Liver (tissue), 9 donors: ENCODE data around the gene ERCC6L. TPM values are rescaled to one million over a fixed set of nuclear protein-coding genes. Genes with fewer than 3 reads are reported as not detected.

Experiments used
- DNase-seq: peaks from one replicate; pipeline ENCODE4 v3.0.0-alpha.2; 2017; ENCODE audit warnings: low spot score
- H3K27ac ChIP-seq, 2 donors: one replicate each; pipeline ENCODE4 v1.7.0; 2013; ENCODE audit warnings: inconsistent platforms in 2 of 2, low read length in 2 of 2, control low read depth in 1 of 2, low read depth in 1 of 2, mild to moderate bottlenecking in 1 of 2
- H3K27me3 ChIP-seq, 4 donors: one replicate each; pipeline versions ENCODE4 v1.6.1 to v1.7.0; 2013; ENCODE audit warnings: low read length in 3 of 4, inconsistent platforms in 1 of 4, mild to moderate bottlenecking in 1 of 4, moderate library complexity in 1 of 4; ENCODE audit not compliant: control insufficient read depth in 4 of 4, insufficient read depth in 4 of 4
- H3K36me3 ChIP-seq, 4 donors: one replicate each; pipeline versions ENCODE4 v1.6.1 to v1.7.0; 2013; ENCODE audit warnings: low read length in 3 of 4, mild to moderate bottlenecking in 3 of 4, low read depth in 1 of 4, moderate library complexity in 1 of 4; ENCODE audit not compliant: control insufficient read depth in 4 of 4, insufficient read depth in 3 of 4
- H3K4me1 ChIP-seq, 4 donors: one replicate each; pipeline versions ENCODE4 v1.6.1 to v1.7.0; 2013; ENCODE audit warnings: low read length in 3 of 4, mild to moderate bottlenecking in 3 of 4, moderate library complexity in 1 of 4; ENCODE audit not compliant: control insufficient read depth in 4 of 4, insufficient read depth in 4 of 4
- H3K4me3 ChIP-seq, 3 donors: one replicate each; pipeline versions ENCODE4 v1.6.1 to v1.7.0; 2013; ENCODE audit warnings: low read length in 3 of 3, control low read depth in 1 of 3, low read depth in 1 of 3, mild to moderate bottlenecking in 1 of 3
- H3K9ac ChIP-seq, 2 donors: one replicate each; pipeline ENCODE4 v1.7.0; 2013; ENCODE audit warnings: low read length in 2 of 2, mild to moderate bottlenecking in 2 of 2, moderate library complexity in 2 of 2, control low read depth in 1 of 2, low read depth in 1 of 2
- H3K9me3 ChIP-seq, 4 donors: one replicate each; pipeline versions ENCODE4 v1.6.1 to v1.7.0; 2013; ENCODE audit warnings: low read length in 3 of 4; ENCODE audit not compliant: control insufficient read depth in 4 of 4
- EGR1 ChIP-seq, 2 donors: IDR thresholded peaks; 2 replicates each; pipeline ENCODE4 v1.6.1; 2016 to 2018; ENCODE audit warnings: antibody characterized with exemption in 2 of 2, low read depth in 2 of 2
- FOXA1 ChIP-seq: IDR thresholded peaks from 2 replicates; pipeline ENCODE4 v1.6.1; 2016; ENCODE audit warnings: antibody characterized with exemption
- FOXA2 ChIP-seq: IDR thresholded peaks from 2 replicates; pipeline ENCODE4 v1.6.1; 2016; ENCODE audit warnings: antibody characterized with exemption
- GABPA ChIP-seq, 2 donors: IDR thresholded peaks in 1 of 2; conservative IDR thresholded peaks in 1 of 2; 2 replicates each; pipeline ENCODE4 v1.6.1; 2016; ENCODE audit warnings: antibody characterized with exemption in 2 of 2, mild to moderate bottlenecking in 1 of 2, moderate library complexity in 1 of 2
- HNF4A ChIP-seq, 2 donors: conservative IDR thresholded peaks; 2 replicates each; pipeline ENCODE4 v1.6.1; 2016; ENCODE audit warnings: antibody characterized with exemption in 2 of 2, mild to moderate bottlenecking in 2 of 2
- HNF4G ChIP-seq: IDR thresholded peaks from 2 replicates; pipeline ENCODE4 v1.6.1; 2016; ENCODE audit warnings: antibody characterized with exemption
- JUND ChIP-seq, 2 donors: IDR thresholded peaks; 2 replicates each; pipeline ENCODE4 v1.6.1; 2016; ENCODE audit warnings: antibody characterized with exemption in 2 of 2
- NR2F2 ChIP-seq: IDR thresholded peaks from 2 replicates; pipeline ENCODE4 v1.6.1; 2016; ENCODE audit warnings: antibody characterized with exemption
- RAD21 ChIP-seq, 2 donors: IDR thresholded peaks; 2 replicates each; pipeline ENCODE4 v1.6.1; 2016; ENCODE audit warnings: antibody characterized with exemption in 2 of 2, mild to moderate bottlenecking in 2 of 2
- RXRA ChIP-seq, 2 donors: IDR thresholded peaks; 2 replicates each; pipeline ENCODE4 v1.6.1; 2017 to 2018; ENCODE audit warnings: antibody characterized with exemption in 2 of 2, mild to moderate bottlenecking in 1 of 2
- SP1 ChIP-seq: IDR thresholded peaks from 2 replicates; pipeline ENCODE4 v1.6.1; 2018; ENCODE audit warnings: antibody characterized with exemption, mild to moderate bottlenecking
- TAF1 ChIP-seq: conservative IDR thresholded peaks from 2 replicates; pipeline ENCODE4 v1.6.1; 2016; ENCODE audit warnings: antibody characterized with exemption, mild to moderate bottlenecking
- YY1 ChIP-seq: IDR thresholded peaks from 2 replicates; pipeline ENCODE4 v1.6.1; 2016; ENCODE audit warnings: antibody characterized with exemption, mild to moderate bottlenecking
- WGBS: extraction: QIAGEN DNeasy Blood & Tissue Kit; methylation state at CpG from one replicate; pipeline ENCODE4 v1.1.7; 2013; 5-methylcytosine and 5-hydroxymethylcytosine counted together
- polyA plus RNA-seq, 2 donors: library from polyadenylated mRNA; stranded (reverse) in 1 of 2; unstranded in 1 of 2; fragments of 200-250 nt in 1 of 2; fragments of >200 nt in 1 of 2; fragmentation: Nextera tagmentation in 1 of 2; extraction: Ambion mirVana in 1 of 2; gene quantifications; one replicate each; pipeline versions ENCODE4 v1.2.1 to v1.2.3, GENCODE V29; 2013 to 2015
- total RNA-seq, 2 donors: library from RNA; depleted of rRNA; stranded (reverse); fragments of >200 nt; gene quantifications; one replicate each; pipeline ENCODE4 v1.2.3, GENCODE V29; 2014
- TF ChIP-seq, protein P1 (sequence below): IDR thresholded peaks from 2 replicates; pipeline ENCODE4 v1.6.1; 2016; ENCODE audit warnings: antibody characterized with exemption
- TF ChIP-seq, protein P2 (sequence below): IDR thresholded peaks from 2 replicates; pipeline ENCODE4 v1.6.1; 2016; ENCODE audit warnings: antibody characterized with exemption
- TF ChIP-seq, protein P3 (sequence below): IDR thresholded peaks from 2 replicates; pipeline ENCODE4 v1.6.1; 2016; ENCODE audit warnings: antibody characterized with exemption
- TF ChIP-seq, protein P4 (sequence below): fragments of 150-350 bp; IDR thresholded peaks from 2 replicates; pipeline ENCODE4 v1.5.1; 2017; ENCODE audit warnings: improper control_type of control experiment, low read depth, low read length; ENCODE audit not compliant: missing input control
- TF ChIP-seq, protein P5 (sequence below): IDR thresholded peaks from 2 replicates; pipeline ENCODE4 v1.6.1; 2016; ENCODE audit warnings: antibody characterized with exemption, mild to moderate bottlenecking
- donor health status: healthy.
- donor health status: healthy.
- donor health status: healthy.
- donor health status: healthy.
- donor health status: healthy.

Gene ERCC6L
- total and polyA plus RNA-seq, 4 donors, result 0.17 to 4.7 (median 0.29) TPM; not detected in 1

DNA sequence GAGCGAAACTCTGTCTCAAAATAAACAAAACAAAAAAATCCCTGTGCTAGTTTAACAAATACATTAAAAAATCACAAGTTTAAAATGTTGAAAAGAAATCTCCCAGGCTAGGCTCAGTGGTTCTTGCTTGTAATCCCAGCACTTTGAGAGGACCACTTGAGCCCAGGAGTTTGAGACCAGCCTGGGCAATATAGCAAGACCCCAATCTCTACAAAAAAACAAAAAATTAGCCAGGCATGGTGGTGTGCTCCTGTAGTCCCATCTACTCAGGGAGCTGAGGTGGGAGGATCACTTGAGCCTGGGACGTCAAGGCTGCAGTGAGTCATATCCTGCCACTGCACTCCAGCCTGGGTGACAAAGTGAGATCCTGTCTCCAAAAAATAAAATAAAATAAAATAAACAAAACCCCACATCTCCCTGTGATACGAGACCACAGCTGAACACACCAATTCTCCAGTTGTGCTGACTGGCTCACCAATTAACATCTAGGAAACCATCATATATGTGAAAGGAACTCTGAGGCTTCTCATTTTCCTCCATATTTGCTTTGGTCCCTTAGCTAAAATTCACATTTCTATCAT is 30.9 kb upstream of the ERCC6L start:
- no peaks in the 10 kb centered on the region for H3K9me3 ChIP-seq
- H3K9ac ChIP-seq, result no peak overlapping the region
- no peak for DNase-seq
- peak overlapping the region in 1 of 2 donors; percentile 18 for H3K27ac ChIP-seq
- no peak overlapping the region for H3K4me3 ChIP-seq
- TF ChIP-seq GABPA (IDR thresholded peaks at IDR 0.05 in 1 of 2, conservative IDR thresholded peaks at IDR 0.05 in 1 of 2) (no peak), YY1 (no peak)
- TF ChIP-seq, protein P1, sequence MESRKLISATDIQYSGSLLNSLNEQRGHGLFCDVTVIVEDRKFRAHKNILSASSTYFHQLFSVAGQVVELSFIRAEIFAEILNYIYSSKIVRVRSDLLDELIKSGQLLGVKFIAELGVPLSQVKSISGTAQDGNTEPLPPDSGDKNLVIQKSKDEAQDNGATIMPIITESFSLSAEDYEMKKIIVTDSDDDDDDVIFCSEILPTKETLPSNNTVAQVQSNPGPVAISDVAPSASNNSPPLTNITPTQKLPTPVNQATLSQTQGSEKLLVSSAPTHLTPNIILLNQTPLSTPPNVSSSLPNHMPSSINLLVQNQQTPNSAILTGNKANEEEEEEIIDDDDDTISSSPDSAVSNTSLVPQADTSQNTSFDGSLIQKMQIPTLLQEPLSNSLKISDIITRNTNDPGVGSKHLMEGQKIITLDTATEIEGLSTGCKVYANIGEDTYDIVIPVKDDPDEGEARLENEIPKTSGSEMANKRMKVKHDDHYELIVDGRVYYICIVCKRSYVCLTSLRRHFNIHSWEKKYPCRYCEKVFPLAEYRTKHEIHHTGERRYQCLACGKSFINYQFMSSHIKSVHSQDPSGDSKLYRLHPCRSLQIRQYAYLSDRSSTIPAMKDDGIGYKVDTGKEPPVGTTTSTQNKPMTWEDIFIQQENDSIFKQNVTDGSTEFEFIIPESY, result no peak
- no peaks in the 10 kb centered on the region for H3K4me1 ChIP-seq
- WGBS, result 76% methylated on average over 3 of the region's 3 CpGs
- no peaks in the 10 kb centered on the region for H3K27me3 ChIP-seq
- peaks cover 11 to 71% (median 51%) of the 10 kb centered on the region in 4 donors for H3K36me3 ChIP-seq

DNA sequence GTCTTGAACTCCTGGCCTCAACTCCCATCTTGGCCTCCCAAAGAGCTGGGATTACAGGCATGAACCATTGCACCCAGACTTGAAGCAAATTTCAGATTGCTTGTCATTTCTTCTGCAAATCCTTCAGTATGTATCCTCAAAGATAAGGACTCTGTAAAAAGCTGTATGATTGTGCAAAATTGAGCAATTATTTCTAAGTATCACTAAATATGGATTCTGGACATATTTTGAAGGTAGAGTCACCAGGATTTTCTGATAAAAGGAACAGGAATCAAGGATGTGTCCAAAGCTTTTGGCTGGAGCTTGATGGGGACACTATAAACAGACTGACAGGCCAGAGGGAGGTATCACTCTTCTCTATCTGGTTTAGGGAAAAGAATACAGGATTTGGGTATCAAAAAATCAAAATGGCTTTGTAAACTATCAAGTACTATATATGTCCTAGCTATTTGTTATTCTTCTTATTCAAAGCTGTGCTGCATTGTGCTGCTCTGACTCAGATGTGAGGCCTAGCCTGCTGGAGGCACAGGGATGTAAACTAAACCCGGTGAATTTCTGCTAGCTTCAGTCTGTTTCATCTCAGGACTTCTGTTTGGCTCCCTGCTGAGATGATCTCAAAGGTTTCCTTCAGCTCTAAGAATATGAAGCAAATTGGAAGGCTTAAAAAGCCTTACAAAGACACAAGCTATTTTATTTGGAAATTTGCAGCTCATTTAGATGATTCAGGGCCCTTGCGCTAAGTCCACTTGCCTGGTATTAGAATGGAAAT is 30.0 kb upstream of the ERCC6L start:
- Histone ChIP-seq H3K9ac (no peak overlapping the region), H3K9me3 (no peaks in the 10 kb centered on the region), H3K4me3 (no peak overlapping the region), H3K36me3 (peaks cover 11 to 62% (median 45%) of the 10 kb centered on the region in 4 donors), H3K27me3 (no peaks in the 10 kb centered on the region), H3K27ac (no peak overlapping the region), H3K4me1 (no peaks in the 10 kb centered on the region)
- 93% methylated on average over 2 of the region's 2 CpGs for WGBS
- TF ChIP-seq RAD21 (IDR thresholded peaks at IDR 0.05) (no peak), FOXA2 (no peak), TAF1 (no peak), YY1 (no peak), NR2F2 (no peak), HNF4G (no peak), HNF4A (conservative IDR thresholded peaks at IDR 0.05) (no peak), SP1 (no peak), EGR1 (IDR thresholded peaks at IDR 0.05; ENCODE audit: low read depth in 2 of 2) (no peak), JUND (IDR thresholded peaks at IDR 0.05) (no peak), FOXA1 (no peak), GABPA (IDR thresholded peaks at IDR 0.05 in 1 of 2, conservative IDR thresholded peaks at IDR 0.05 in 1 of 2) (no peak), RXRA (IDR thresholded peaks at IDR 0.05) (no peak)
- TF ChIP-seq, protein P2, sequence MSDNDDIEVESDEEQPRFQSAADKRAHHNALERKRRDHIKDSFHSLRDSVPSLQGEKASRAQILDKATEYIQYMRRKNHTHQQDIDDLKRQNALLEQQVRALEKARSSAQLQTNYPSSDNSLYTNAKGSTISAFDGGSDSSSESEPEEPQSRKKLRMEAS, result no peak
- TF ChIP-seq, protein P3, sequence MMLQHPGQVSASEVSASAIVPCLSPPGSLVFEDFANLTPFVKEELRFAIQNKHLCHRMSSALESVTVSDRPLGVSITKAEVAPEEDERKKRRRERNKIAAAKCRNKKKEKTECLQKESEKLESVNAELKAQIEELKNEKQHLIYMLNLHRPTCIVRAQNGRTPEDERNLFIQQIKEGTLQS, result no peak
- TF ChIP-seq, protein P1, result no peak
- TF ChIP-seq, protein P4, sequence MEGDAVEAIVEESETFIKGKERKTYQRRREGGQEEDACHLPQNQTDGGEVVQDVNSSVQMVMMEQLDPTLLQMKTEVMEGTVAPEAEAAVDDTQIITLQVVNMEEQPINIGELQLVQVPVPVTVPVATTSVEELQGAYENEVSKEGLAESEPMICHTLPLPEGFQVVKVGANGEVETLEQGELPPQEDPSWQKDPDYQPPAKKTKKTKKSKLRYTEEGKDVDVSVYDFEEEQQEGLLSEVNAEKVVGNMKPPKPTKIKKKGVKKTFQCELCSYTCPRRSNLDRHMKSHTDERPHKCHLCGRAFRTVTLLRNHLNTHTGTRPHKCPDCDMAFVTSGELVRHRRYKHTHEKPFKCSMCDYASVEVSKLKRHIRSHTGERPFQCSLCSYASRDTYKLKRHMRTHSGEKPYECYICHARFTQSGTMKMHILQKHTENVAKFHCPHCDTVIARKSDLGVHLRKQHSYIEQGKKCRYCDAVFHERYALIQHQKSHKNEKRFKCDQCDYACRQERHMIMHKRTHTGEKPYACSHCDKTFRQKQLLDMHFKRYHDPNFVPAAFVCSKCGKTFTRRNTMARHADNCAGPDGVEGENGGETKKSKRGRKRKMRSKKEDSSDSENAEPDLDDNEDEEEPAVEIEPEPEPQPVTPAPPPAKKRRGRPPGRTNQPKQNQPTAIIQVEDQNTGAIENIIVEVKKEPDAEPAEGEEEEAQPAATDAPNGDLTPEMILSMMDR, result no peak
- TF ChIP-seq, protein P5, sequence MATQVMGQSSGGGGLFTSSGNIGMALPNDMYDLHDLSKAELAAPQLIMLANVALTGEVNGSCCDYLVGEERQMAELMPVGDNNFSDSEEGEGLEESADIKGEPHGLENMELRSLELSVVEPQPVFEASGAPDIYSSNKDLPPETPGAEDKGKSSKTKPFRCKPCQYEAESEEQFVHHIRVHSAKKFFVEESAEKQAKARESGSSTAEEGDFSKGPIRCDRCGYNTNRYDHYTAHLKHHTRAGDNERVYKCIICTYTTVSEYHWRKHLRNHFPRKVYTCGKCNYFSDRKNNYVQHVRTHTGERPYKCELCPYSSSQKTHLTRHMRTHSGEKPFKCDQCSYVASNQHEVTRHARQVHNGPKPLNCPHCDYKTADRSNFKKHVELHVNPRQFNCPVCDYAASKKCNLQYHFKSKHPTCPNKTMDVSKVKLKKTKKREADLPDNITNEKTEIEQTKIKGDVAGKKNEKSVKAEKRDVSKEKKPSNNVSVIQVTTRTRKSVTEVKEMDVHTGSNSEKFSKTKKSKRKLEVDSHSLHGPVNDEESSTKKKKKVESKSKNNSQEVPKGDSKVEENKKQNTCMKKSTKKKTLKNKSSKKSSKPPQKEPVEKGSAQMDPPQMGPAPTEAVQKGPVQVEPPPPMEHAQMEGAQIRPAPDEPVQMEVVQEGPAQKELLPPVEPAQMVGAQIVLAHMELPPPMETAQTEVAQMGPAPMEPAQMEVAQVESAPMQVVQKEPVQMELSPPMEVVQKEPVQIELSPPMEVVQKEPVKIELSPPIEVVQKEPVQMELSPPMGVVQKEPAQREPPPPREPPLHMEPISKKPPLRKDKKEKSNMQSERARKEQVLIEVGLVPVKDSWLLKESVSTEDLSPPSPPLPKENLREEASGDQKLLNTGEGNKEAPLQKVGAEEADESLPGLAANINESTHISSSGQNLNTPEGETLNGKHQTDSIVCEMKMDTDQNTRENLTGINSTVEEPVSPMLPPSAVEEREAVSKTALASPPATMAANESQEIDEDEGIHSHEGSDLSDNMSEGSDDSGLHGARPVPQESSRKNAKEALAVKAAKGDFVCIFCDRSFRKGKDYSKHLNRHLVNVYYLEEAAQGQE, result no peak
- no peak for DNase-seq
